ENCODE data around the gene TRAPPC6A.

TRAPPC6A gene

GRCh38 chr19:45177817-45178261, at the start of gene TRAPPC6A:
TSS of gene TRAPPC6A (minus strand) at chr19:45178237. CDS start at chr19:45178218, 19 bp downstream.
- DNase-seq (ENCODE audit: low read depth in 2 of 3, low spot score in 1 of 3) = no peak

- DNase-seq (ENCODE audit: low read depth in 2 of 3, low spot score in 1 of 3) = no peak
Observed at GRCh38 chr19:45224645-45225044, 46.6 kb upstream of the TRAPPC6A start.

GRCh38 chr19:45223879-45224278, 45.8 kb upstream of the TRAPPC6A start:
- no peak for DNase-seq (ENCODE audit: low read depth in 2 of 3, low spot score in 1 of 3)

GRCh38 chr19:45222724-45223123, 44.7 kb upstream of the TRAPPC6A start:
- no peak for DNase-seq (ENCODE audit: low read depth in 2 of 3, low spot score in 1 of 3)

- DNase-seq (ENCODE audit: low read depth in 2 of 3, low spot score in 1 of 3) = no peak
Observed at GRCh38 chr19:45218911-45219743, 41.1 kb upstream of the TRAPPC6A start.

- no peak for DNase-seq (ENCODE audit: low read depth in 2 of 3, low spot score in 1 of 3)
Observed at GRCh38 chr19:45218426-45218825, 40.4 kb upstream of the TRAPPC6A start.

DNA sequence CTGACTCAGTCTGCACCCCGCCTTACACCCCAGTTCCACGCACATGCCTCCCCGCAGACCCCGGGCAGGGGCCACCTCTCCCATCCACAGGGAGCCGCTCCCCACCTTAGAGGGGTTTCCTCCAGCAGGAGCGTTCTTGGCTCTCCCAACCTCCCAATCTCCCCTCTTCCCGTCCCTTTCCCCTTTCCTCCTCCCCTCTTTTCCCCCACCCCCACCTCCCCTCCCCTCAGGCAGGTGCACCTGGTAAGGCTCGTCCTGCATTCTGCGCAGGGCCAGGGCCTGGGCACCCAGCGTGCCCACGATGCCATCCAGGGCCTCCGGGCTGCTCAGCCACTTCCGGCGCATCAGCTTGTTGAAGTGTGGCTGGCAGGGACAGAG, 39.9 kb upstream of the TRAPPC6A start:
- no peak for DNase-seq (ENCODE audit: low read depth in 2 of 3, low spot score in 1 of 3)

GRCh38 chr19:45217193-45217956, 39.3 kb upstream of the TRAPPC6A start:
- no peak for DNase-seq (ENCODE audit: low read depth in 2 of 3, low spot score in 1 of 3)

DNA sequence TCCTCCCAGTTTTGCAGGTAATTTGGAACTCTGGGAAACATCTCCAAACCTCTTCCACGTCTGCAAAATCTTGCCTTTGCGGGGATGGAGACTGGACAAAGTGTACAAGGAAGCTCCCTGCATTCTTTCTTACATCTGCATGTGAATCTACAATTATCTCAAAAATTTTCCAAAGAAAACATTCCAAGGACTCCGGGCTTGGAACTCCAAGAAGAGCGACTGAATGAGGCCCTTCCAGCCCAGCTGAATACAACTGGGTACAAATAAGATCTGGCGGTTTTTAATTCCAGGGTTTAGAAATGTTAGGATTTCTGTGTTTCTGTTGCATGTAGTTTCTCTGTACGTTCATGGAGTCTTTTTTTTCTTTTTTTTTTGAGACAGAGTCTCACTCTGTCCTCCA, 38.6 kb upstream of the TRAPPC6A start:
- no peak for DNase-seq (ENCODE audit: low read depth in 2 of 3, low spot score in 1 of 3)

GRCh38 chr19:45215391-45216191, 37.6 kb upstream of the TRAPPC6A start:
- no peak for DNase-seq (ENCODE audit: low read depth in 2 of 3, low spot score in 1 of 3)

- no peak for DNase-seq (ENCODE audit: low read depth in 2 of 3, low spot score in 1 of 3)
Observed at GRCh38 chr19:45213031-45213430, 35.0 kb upstream of the TRAPPC6A start.

GRCh38 chr19:45211751-45212381, 33.8 kb upstream of the TRAPPC6A start:
- DNase-seq (ENCODE audit: low read depth in 2 of 3, low spot score in 1 of 3) = no peak

- no peak for DNase-seq (ENCODE audit: low read depth in 2 of 3, low spot score in 1 of 3)
Observed at GRCh38 chr19:45206328-45206727, 28.3 kb upstream of the TRAPPC6A start.

- no peak for DNase-seq (ENCODE audit: low read depth in 2 of 3, low spot score in 1 of 3)
Observed at GRCh38 chr19:45205810-45206209, 27.8 kb upstream of the TRAPPC6A start.

DNA sequence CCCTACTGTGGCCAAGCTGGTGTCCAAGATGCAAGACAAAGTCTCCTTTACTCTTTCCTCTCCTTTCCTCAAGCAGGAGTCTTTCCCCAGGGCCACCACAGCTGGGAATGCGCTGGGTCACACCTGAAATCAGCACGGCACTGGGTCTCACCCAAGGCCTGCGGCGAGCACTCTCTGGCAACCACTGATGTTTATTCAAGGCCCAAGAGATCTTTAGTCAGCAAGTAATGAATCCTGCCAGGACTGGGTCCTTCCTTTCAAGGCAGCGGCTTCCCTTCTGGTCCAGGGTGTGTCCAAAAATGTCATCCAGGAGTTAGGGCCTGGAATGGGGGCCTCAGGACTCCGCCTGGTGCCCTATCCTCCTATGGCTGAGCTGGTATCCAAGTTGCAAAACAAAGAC, 24.6 kb upstream of the TRAPPC6A start:
- DNase-seq (ENCODE audit: low read depth in 2 of 3, low spot score in 1 of 3) = no peak

- no peak for DNase-seq (ENCODE audit: low read depth in 2 of 3, low spot score in 1 of 3)
Observed at GRCh38 chr19:45200568-45200967, 22.5 kb upstream of the TRAPPC6A start.

- DNase-seq (ENCODE audit: low read depth in 2 of 3, low spot score in 1 of 3) = no peak
Observed at GRCh38 chr19:45195764-45196163, 17.7 kb upstream of the TRAPPC6A start.

DNA sequence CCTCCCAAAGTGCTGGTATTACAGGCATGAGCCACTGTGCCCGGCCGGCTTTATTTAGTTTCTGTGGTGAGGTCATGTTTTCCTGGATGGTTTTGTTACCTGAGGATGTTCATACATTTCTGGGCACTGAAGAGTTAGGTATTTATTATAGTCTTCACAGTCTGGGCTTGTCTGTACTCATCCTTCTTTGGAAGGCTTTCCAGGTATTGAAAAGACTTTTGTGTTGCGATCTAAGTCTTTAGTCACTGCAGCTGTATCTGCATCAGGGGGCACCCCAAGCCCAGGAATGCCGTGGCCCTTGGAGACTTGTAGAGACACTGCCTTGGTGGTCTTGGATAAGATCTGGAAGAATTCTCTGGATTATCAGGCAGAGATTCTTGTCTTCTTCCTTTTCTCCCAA, 13.3 kb upstream of the TRAPPC6A start:
- no peak for DNase-seq (ENCODE audit: low read depth in 2 of 3, low spot score in 1 of 3)

DNA sequence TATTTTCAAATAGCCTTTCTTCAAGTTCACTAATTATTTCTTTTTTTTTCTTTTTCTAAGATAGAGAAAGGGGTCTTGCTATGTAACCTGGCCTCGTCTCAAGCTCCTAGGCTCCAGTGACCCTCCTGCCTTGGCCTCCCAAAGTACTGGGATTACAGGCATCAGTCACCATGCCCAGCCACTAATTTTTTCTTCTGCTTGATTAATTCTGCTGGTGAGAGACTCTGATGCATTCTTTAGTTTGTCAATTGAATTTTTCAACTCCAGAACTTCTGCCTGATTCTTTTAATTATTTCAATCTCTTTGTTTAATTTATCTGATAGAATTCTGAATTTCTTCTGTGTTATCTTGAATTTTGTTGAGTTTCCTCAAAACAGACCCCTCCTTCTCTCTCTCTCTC, 11.9 kb upstream of the TRAPPC6A start:
- DNase-seq (ENCODE audit: low read depth in 2 of 3, low spot score in 1 of 3) = no peak

- DNase-seq (ENCODE audit: low read depth in 2 of 3, low spot score in 1 of 3) = no peak
Observed at GRCh38 chr19:45187421-45188100, 9.5 kb upstream of the TRAPPC6A start.
